HG02938 (cell line): ENCODE measurements around the gene MAP2K7.
"Not testable (repeated sequence)": the region's sequence is repeated elsewhere in the genome, so short reads cannot be mapped to it uniquely, and the experiment has no call there.

Source experiments
- ATAC-seq: cut with Tn5 transposase; IDR thresholded peaks from one replicate; pipeline ENCODE4 v1.9.1; 2021; ENCODE audit warnings: mild to moderate bottlenecking, moderate library complexity; ENCODE audit not compliant: unreplicated experiment

The MAP2K7 gene

GRCh38 chr19:7907122-7907521 is 3.4 kb downstream of the MAP2K7 start:
- no peak for ATAC-seq

DNA sequence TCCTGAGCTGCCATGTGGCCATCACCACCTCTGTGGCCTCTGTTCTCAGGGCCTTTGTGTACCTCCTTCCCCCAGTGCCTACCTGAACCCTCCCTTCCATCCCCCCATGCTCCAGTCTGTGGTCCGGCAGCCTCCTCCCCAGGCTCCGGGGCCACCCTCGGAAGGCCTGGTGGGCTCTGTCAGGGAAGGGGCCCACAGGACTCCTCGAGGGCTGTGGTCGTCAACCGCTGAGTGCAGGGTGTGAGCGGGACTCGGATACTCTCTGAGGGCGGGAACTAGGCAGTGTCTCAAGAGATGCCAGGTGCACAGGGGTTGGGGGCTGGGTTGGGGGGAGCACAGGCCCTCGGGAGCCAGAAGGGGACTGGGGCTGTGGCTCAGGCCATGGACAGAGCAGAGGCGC is 3.9 kb downstream of the MAP2K7 start:
- no peak for ATAC-seq

- no peak for ATAC-seq
Measured at GRCh38 chr19:7908078-7908699, 4.5 kb downstream of the MAP2K7 start.

GRCh38 chr19:7908742-7909461 is 5.2 kb downstream of the MAP2K7 start:
- ATAC-seq: no peak

GRCh38 chr19:7909471-7910067 is 5.9 kb downstream of the MAP2K7 start:
- ATAC-seq: no peak

DNA sequence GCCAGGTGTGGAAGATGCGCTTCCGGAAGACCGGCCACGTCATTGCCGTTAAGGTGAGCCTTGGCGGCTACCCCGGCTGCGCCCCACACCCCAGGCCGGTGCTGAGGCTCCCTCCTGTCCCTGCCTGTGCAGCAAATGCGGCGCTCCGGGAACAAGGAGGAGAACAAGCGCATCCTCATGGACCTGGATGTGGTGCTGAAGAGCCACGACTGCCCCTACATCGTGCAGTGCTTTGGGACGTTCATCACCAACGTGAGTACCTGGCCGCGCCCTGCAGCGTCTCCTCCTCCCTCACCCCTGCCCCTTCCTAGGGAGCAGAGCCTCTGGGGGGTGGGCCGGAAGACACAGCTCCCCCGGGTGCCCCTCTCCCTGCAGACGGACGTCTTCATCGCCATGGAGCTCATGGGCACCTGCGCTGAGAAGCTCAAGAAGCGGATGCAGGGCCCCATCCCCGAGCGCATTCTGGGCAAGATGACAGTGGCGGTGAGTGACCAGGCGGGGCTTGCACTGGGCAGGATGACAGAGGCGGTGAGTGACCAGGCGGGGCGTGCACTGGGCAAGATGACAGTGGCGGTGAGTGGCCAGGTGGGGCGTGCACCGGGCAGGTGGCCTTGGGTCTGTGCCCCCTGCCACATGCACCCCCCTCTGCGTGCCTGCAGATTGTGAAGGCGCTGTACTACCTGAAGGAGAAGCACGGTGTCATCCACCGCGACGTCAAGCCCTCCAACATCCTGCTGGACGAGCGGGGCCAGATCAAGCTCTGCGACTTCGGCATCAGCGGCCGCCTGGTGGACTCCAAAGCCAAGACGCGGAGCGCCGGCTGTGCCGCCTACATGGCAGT is 6.9 kb downstream of the MAP2K7 start:
- ATAC-seq: no peak

DNA sequence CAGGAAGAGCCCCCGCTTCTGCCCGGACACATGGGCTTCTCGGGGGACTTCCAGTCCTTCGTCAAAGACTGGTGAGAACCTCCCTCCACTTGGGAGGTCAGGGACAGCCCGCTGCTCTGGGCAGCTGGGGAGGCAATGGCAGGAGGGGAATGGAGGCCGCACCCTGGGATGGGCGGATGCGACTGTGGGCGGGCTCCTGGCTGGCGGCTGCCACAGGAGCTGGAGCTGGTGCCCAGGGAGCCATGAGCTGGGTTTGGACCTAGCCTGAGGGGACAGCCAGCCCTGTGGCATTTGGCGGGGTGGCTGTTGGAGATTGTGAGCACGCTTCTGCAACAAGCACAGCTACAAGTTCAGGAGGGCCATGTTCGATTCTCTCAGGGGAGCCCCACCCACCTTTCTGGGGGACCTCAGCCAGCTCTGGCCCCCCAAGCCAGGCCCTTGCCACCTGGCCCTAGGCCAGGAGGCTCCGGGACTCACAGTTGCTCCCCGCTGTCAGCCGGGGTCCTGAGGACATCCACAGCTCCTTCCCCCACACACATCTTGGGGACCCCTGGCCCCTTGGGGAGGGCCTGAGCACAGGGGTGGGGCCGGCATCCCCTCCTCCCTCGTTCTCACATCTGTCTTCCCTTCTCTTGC is 7.9 kb downstream of the MAP2K7 start:
- no peak for ATAC-seq

DNA sequence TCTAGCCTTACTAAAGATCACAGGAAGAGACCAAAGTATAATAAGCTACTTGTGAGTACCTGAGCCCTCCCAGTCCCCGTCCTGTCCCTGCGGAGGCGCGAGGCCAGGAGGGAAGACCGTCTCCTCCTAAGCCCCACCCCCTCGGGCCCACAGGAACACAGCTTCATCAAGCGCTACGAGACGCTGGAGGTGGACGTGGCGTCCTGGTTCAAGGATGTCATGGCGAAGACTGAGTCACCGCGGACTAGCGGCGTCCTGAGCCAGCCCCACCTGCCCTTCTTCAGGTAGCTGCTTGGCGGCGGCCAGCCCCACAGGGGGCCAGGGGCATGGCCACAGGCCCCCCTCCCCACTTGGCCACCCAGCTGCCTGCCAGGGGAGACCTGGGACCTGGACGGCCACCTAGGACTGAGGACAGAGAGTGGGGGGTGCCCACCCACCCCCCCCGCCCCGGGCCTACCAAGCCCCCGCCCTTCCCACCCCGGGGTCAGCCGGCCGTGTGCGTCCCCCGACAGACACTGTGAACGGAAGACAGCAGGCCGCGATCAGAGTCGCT is 8.5 kb downstream of the MAP2K7 start:
- ATAC-seq: no peak

DNA sequence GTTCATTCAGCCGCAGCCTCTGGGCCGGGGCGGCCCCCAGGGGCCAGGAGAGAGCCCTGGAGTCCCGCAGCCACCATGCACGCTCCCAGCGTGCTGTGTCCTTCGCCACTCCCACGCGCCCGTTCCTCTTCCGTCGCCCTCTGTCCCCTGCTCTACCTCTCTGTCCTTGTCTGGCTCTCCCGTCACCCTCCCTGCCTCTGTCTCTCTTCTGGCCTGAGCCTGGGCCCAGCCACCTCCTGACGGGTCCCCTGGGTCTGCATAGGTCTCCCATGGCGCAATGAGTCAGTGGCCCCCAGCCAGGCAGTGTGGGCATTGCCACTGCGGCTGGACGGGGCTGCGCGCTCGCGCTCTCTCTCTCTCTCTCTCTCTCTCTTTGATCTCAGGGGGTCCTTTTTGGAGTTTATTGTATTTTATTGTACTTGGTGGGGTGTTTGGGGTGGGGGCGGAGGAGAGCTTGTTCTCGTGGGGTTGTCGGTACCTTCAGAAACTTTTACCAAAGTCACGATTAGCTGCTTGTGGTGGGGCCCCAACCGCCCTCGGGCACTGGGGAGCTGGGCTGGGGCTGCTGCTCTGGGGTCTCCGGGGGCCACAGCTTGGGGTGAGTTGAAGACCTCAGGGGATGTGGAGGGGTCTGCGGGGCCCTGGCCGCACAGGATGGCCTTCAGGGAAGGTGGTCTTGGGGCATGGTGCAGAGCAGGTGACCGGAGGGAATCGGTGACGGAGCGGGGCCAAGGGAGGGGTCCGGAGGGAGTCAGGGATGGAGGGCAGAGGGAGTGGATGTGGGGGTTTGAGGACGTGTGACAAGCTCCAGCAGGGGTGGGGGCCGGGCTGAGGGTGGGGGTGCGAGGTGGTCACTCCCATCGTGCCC is 9.3 kb downstream of the MAP2K7 start:
- no peak for ATAC-seq

DNA sequence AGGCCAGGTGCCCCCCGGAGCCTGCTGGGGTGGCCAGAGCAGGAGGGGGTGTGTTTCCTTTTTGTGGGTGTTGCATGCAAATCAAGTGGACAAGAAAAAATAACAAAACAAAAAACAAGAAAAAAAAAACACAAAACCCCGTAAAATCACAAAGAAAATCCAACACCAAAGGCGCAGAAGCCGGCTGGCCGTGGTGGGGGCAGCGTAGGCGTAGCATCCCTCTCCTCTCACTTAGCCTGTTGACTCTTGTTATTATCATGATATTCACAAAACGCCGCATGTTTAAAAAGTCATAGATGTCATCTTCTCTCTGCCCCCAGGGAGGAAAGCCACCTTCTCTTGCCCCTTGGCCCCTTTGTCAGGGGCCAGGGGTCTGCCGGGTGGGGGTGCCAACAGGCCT is 10.0 kb downstream of the MAP2K7 start:
- ATAC-seq: no peak

- no peak for ATAC-seq
Measured at GRCh38 chr19:7914099-7914498, 10.4 kb downstream of the MAP2K7 start.

DNA sequence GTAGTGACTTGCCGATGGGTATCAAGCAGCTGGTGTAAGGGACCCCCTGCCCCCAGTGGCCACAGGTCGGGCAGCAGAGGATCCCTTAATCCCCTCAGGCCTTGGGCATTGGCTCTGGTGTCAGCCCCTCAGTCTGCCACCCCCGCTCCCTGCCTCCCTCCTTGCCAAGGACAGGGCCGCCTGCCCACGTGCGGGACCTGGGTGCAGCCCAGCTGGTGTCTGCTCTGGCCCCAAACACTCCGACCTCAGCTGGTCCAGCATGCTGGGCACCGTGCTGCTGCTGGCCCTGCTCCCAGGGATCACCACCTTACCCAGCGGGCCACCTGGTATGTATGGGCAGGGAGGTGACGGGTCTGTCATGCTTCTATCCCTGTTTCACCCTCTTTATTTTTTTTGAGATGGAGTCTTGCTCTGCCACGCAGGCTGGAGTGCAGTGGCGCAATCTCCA is 10.9 kb downstream of the MAP2K7 start, which contains the start of gene TGFBR3L:
Gene TGFBR3L (plus strand): TSS at position 233 of the 448 bp plus-strand sequence.
- no peak for ATAC-seq

DNA sequence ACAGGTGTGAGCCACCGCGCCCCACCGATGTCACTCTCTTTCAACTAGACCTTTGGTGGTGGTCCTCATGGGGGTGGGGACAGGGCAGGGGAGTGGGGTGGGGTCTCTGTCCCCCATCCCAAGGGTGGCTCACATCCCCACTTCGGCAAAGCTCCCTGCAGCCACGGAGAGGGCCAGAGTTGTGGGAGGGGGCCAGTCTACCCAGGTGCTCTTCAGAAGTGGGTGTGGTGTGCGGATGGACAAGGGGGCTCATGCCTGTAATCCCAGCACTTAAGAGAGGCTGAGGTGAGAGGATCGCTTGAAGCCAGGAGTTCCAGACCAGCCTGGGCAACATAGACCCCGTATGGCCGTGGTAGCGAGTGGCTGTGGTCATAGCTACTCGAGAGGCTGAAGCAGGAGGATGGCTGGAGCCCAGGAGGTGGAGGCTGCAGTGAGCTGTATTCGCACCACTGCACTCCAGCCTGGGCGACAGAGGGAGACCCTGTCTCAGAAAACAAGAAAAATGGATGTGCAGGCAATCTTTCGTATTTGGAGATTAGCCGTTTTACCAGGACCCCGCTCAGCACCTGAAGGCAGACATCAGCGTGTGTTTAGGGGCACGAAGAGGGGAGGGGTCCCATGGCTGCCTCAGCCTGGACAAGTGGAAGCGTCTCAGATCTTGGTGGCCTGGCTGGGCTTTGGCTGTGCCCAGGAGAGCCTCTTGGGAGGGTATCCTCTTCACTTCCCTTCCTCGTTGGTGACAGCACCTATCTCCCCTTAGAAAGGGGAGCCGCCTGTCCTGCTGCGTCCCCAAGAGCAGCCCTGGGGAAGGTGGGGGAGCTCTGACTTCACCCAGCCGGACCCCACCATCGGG is 11.8 kb downstream of the MAP2K7 start:
- ATAC-seq: no peak

- ATAC-seq: no peak
Measured at GRCh38 chr19:7916103-7916954, 12.7 kb downstream of the MAP2K7 start.

GRCh38 chr19:7916955-7917266 is 13.2 kb downstream of the MAP2K7 start:
- ATAC-seq: no peak

DNA sequence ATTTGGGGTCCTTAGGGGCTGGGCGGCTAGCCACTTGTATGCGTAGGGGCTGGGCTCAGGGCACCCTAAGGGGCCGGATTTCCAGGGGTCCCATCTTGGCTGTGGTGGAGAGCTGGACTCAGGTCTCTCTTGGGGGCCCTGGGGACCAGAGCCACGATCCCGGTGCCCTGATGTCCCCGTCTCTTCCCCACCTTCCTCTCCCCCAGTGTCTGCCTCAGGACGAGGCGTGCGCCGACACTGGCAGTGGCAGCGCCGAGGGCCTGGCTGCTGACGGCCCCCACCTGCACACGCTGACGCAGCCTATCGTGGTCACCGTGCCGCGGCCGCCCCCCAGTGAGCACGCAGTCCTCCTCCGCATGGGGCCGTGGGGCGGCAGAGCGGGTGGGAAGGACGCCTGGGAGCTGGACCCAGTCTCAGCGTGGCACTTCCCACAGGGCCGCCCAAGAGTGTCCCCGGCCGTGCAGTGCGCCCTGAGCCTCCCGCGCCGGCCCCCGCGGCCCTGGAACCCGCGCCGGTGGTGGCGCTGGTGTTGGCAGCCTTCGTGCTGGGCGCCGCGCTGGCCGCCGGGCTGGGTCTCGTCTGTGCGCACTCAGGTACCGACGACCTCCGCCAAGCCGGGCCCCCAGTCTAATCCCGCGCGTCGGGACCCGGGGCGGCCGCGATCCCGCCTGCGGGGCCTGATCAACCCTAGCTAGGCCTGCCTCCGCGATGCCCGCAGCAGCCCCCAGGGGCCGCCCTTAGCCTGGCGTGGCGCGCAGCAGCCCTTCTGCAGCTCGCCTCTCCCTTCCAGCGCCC is 13.8 kb downstream of the MAP2K7 start:
- no peak for ATAC-seq

DNA sequence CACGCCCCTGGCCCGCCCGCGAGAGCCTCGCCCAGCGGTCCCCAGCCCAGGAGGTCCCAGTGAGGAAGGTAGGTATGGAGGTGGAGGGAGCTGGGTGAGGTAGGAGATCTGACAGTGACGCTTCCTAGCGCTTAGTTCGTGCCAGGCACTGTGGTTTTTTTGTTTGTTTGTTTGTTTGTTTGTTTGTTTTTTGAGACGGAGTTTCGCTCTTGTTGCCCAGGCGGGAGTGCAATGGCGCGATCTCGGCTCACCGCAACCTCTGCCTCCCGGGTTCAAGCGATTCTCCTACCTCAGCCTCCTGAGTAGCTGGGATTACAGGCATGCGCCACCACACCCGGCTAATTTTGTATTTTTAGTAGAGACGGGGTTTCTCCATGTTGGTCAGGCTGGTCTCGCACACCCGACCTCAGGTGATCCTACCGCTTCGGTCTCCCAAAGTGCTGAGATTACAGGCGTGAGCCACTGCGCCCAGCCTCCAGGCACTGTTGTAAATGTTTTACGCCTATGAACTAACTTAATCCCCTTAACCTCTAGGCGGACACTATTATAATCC is 14.5 kb downstream of the MAP2K7 start:
- ATAC-seq: not testable (repeated sequence)
